ENCODE data around the gene RXFP2. TPM values are rescaled to one million over a fixed set of nuclear protein-coding genes. Genes with fewer than 3 reads are reported as not detected.

RXFP2 gene
- total and polyA plus RNA-seq, 2 of the 8 experiments (the other 6 are each of a cell fraction or from before 2014, with no cell fraction given) = not detected

GRCh38 chr13:31849206-31849605 is 109.9 kb downstream of the RXFP2 start:
- 79% methylated on average over 4 of the region's 4 CpGs; no CpG with 5 or more reads in 1 of the 2 experiments for WGBS, 2 experiments (ENCODE audit: extremely low coverage in 1 of 2, insufficient coverage in 1 of 2, insufficient read length in 1 of 2, insufficient replicate concordance in 2 of 2, low coverage in 1 of 2, low lambda C conversion rate in 2 of 2, missing lambda C conversion rate in 1 of 2)
- Histone ChIP-seq H3K27me3 (replicated peaks in 1 of 4; ENCODE audit: control insufficient read depth in 3 of 4, extremely low read depth in 1 of 4, insufficient read depth in 3 of 4, low read length in 3 of 4) (peaks cover 0 to 20% (median 14%) of the 10 kb centered on the region in 4 experiments; a peak in 6 of 7 replicates), H3K9ac (replicated peaks in 1 of 4; ENCODE audit: extremely low read depth in 1 of 4, low read depth in 3 of 4, low read length in 3 of 4) (no peak overlapping the region), H3K23me2 (ENCODE audit: low read depth, low read length) (peaks cover 3% of the 10 kb centered on the region; the same call in 1 of the 2 replicates), H3K79me1 (ENCODE audit: low read depth, low read length) (no peaks in the 10 kb centered on the region; the same call in 1 of the 2 replicates), H3K4ac (replicated peaks; ENCODE audit: insufficient read length, low read depth, low read length) (no peak overlapping the region), H3K4me1 (replicated peaks in 1 of 4; ENCODE audit: control insufficient read depth in 3 of 4, insufficient read depth in 4 of 4, low read length in 3 of 4) (no peaks in the 10 kb centered on the region), H3K23ac (ENCODE audit: insufficient read length) (no peak overlapping the region), H2BK20ac (ENCODE audit: low read length) (no peak overlapping the region), H3K4me3 (ENCODE audit: extremely low read depth in 1 of 4, insufficient read depth in 2 of 4, low read depth in 3 of 4, low read length in 4 of 4) (no peak overlapping the region), H4K8ac (ENCODE audit: extremely low read depth, insufficient read depth, low read length) (no peak overlapping the region), H2BK12ac (ENCODE audit: low read depth, low read length) (no peak overlapping the region), H2AK5ac (ENCODE audit: low read depth, low read length) (no peak overlapping the region), H3K27ac (ENCODE audit: low read depth, low read length) (no peak overlapping the region), H3K9me3 (ENCODE audit: insufficient read depth in 2 of 2, low read depth in 1 of 2, low read length in 1 of 2) (no peaks in the 10 kb centered on the region), H3K36me3 (ENCODE audit: control insufficient read depth in 2 of 4, insufficient read depth in 4 of 4, low read length in 3 of 4) (no peaks in the 10 kb centered on the region), H2BK15ac (ENCODE audit: low read length) (no peak overlapping the region), H2BK120ac (replicated peaks; ENCODE audit: low read depth, low read length) (no peak overlapping the region), H4K91ac (replicated peaks; ENCODE audit: insufficient read length, low read length) (no peak overlapping the region), H3K18ac (ENCODE audit: extremely low read depth, low read length) (no peak overlapping the region), H3K56ac (replicated peaks; ENCODE audit: insufficient read length, low read depth, low read length) (no peak overlapping the region), H3K4me2 (ENCODE audit: insufficient read depth in 1 of 2, low read depth in 2 of 2, low read length in 2 of 2) (no peak overlapping the region), H2AFZ (ENCODE audit: low read length) (no peak overlapping the region), H4K20me1 (replicated peaks in 1 of 2; ENCODE audit: control insufficient read depth in 1 of 2, insufficient read depth in 2 of 2, low read length in 2 of 2) (no peaks in the 10 kb centered on the region), H2BK5ac (ENCODE audit: low read depth, low read length) (no peak overlapping the region), H4K5ac (ENCODE audit: insufficient read length, low read depth, low read length) (no peak overlapping the region), H3K14ac (ENCODE audit: insufficient read length) (no peak overlapping the region), H3K79me2 (ENCODE audit: control insufficient read depth in 1 of 2, insufficient read depth in 2 of 2, low read length in 2 of 2) (no peaks in the 10 kb centered on the region)
- FAIRE-seq (no peak), DNase-seq (ENCODE audit: low read depth in 1 of 2, low spot score in 2 of 2) (no peak)
- CTCF ChIA-PET (ENCODE audit: partially characterized antibody) = no interaction called here
- POLR2A ChIA-PET (ENCODE audit: partially characterized antibody) = no interaction called here
- TF ChIP-seq TAF7 (optimal IDR thresholded peaks at IDR 0.05; ENCODE audit: borderline replicate concordance, low read depth, low read length) = no peak
- no peak for TF ChIP-seq POU5F1 (IDR thresholded peaks at IDR 0.05; ENCODE audit: low read depth, low read length)
- TF ChIP-seq ATF3 (IDR thresholded peaks at IDR 0.05; ENCODE audit: insufficient read depth, low read depth, low read length) = no peak
- TF ChIP-seq ASH2L (IDR thresholded peaks at IDR 0.05; ENCODE audit: low read length) = no peak
- TF ChIP-seq JUND (IDR thresholded peaks at IDR 0.05; ENCODE audit: low read length) = no peak
- TF ChIP-seq TAF1 (IDR thresholded peaks at IDR 0.05; ENCODE audit: low read depth, low read length) = no peak
- no peak for TF ChIP-seq POLR2A (IDR thresholded peaks at IDR 0.05; ENCODE audit: control extremely low read depth in 1 of 2, low read depth in 2 of 2, low read length in 2 of 2)
- TF ChIP-seq POLR2AphosphoS5 (IDR thresholded peaks at IDR 0.05; ENCODE audit: low read depth, low read length) = no peak
- no peak for TF ChIP-seq SIX5 (IDR thresholded peaks at IDR 0.05; ENCODE audit: low read depth, low read length)
- TF ChIP-seq HDAC6 (IDR thresholded peaks at IDR 0.05; ENCODE audit: low read depth, low read length) = no peak
- no peak for TF ChIP-seq SP4 (IDR thresholded peaks at IDR 0.05; ENCODE audit: low read length)
- TF ChIP-seq GABPA (IDR thresholded peaks at IDR 0.05; ENCODE audit: borderline replicate concordance, insufficient read depth, low read length) = no peak
- TF ChIP-seq ZNF274 (IDR thresholded peaks at IDR 0.05; ENCODE audit: borderline replicate concordance, extremely low read depth, low read length) = no peak
- TF ChIP-seq TCF12 (IDR thresholded peaks at IDR 0.05; ENCODE audit: low read depth, low read length) = no peak
- no peak for TF ChIP-seq BRCA1 (IDR thresholded peaks at IDR 0.05; ENCODE audit: low read depth, low read length)
